ENCODE results near the gene MBOAT1. TPM values are rescaled to one million over a fixed set of nuclear protein-coding genes. Genes with fewer than 3 reads are reported as not detected.

The MBOAT1 gene
- polyA plus RNA-seq, 3 donors = 6.8 to 59.1 (median 8.1) TPM

GRCh38 chr6:20109526-20109925, 102.7 kb downstream of the MBOAT1 start:
- no peaks in the 10 kb centered on the region for H3K27me3 ChIP-seq (ENCODE audit: control insufficient read depth in 2 of 2, insufficient read depth in 2 of 2, low read length in 2 of 2)
- H3K27me3 Mint-ChIP-seq (ENCODE audit: low read depth in 3 of 3) = peaks cover 0 to 1% (median 0%) of the 10 kb centered on the region in 3 donors
- H4K20me1 ChIP-seq (ENCODE audit: insufficient read depth, low read length) = peaks cover 9% of the 10 kb centered on the region
- intact Hi-C loops (cut with micrococcal nuclease) = no loop called here
- H3K4me3 Mint-ChIP-seq = no peak overlapping the region
- 81% methylated on average over 3 of the region's 6 CpGs for WGBS (ENCODE audit: insufficient coverage)
- no peaks in the 10 kb centered on the region for H3K9me3 ChIP-seq (replicated peaks in 1 of 2; ENCODE audit: control insufficient read depth in 1 of 2, insufficient read depth in 1 of 2, low read length in 2 of 2)
- no peak overlapping the region for H3K27ac ChIP-seq (ENCODE audit: low read depth in 1 of 2, low read length in 2 of 2)
- peaks cover 74 to 87% of the 10 kb centered on the region in 2 donors for H3K36me3 Mint-ChIP-seq
- H3K4me1 ChIP-seq (ENCODE audit: control insufficient read depth in 1 of 2, insufficient read depth in 2 of 2, low read length in 2 of 2) = no peaks in the 10 kb centered on the region
- TF ChIP-seq CTCF (IDR thresholded peaks at IDR 0.05) = no peak
- DNase-seq = no peak
- no peak overlapping the region for H3K9ac ChIP-seq (ENCODE audit: insufficient read depth, low read length, poor library complexity, severe bottlenecking)
- peaks cover 80 to 92% of the 10 kb centered on the region in 2 donors for H3K36me3 ChIP-seq (replicated peaks in 1 of 2; ENCODE audit: control insufficient read depth in 1 of 2, insufficient read depth in 2 of 2, low read length in 2 of 2)
- H3K27ac Mint-ChIP-seq = peak overlapping the region in 2 of 7 donors; percentile 26 to 60
- H3K4me3 ChIP-seq (replicated peaks in 1 of 3; ENCODE audit: low read depth in 2 of 3, low read length in 3 of 3) = no peak overlapping the region
- no peaks in the 10 kb centered on the region for H3K4me1 Mint-ChIP-seq
- no peak overlapping the region for H2AFZ ChIP-seq (ENCODE audit: insufficient read depth, low read depth, low read length, poor library complexity, severe bottlenecking)
- no peaks in the 10 kb centered on the region for H3K79me2 ChIP-seq (ENCODE audit: insufficient read depth, low read length)
- peaks cover 0 to 2% (median 0%) of the 10 kb centered on the region in 7 donors for H3K9me3 Mint-ChIP-seq
- no peak overlapping the region for H3K4me2 ChIP-seq (replicated peaks; ENCODE audit: extremely low read depth, low read length, poor library complexity, severe bottlenecking)

GRCh38 chr6:20105838-20106237, 106.4 kb downstream of the MBOAT1 start:
- Histone ChIP-seq H3K36me3 (replicated peaks in 1 of 2; ENCODE audit: control insufficient read depth in 1 of 2, insufficient read depth in 2 of 2, low read length in 2 of 2) (peaks cover 81 to 93% of the 10 kb centered on the region in 2 donors), H4K20me1 (ENCODE audit: insufficient read depth, low read length) (peaks cover 6% of the 10 kb centered on the region), H3K4me1 (ENCODE audit: control insufficient read depth in 1 of 2, insufficient read depth in 2 of 2, low read length in 2 of 2) (no peaks in the 10 kb centered on the region), H3K79me2 (ENCODE audit: insufficient read depth, low read length) (no peaks in the 10 kb centered on the region), H3K4me2 (replicated peaks; ENCODE audit: extremely low read depth, low read length, poor library complexity, severe bottlenecking) (no peak overlapping the region), H3K9me3 (replicated peaks in 1 of 2; ENCODE audit: control insufficient read depth in 1 of 2, insufficient read depth in 1 of 2, low read length in 2 of 2) (no peaks in the 10 kb centered on the region), H3K27ac (ENCODE audit: low read depth in 1 of 2, low read length in 2 of 2) (no peak overlapping the region), H2AFZ (ENCODE audit: insufficient read depth, low read depth, low read length, poor library complexity, severe bottlenecking) (no peak overlapping the region), H3K27me3 (ENCODE audit: control insufficient read depth in 2 of 2, insufficient read depth in 2 of 2, low read length in 2 of 2) (no peaks in the 10 kb centered on the region), H3K4me3 (replicated peaks in 1 of 3; ENCODE audit: low read depth in 2 of 3, low read length in 3 of 3) (no peak overlapping the region), H3K9ac (ENCODE audit: insufficient read depth, low read length, poor library complexity, severe bottlenecking) (no peak overlapping the region)
- no peaks in the 10 kb centered on the region for H3K27me3 Mint-ChIP-seq (ENCODE audit: low read depth in 3 of 3)
- H3K4me3 Mint-ChIP-seq = no peak overlapping the region
- intact Hi-C loops (cut with micrococcal nuclease) = no loop called here
- H3K36me3 Mint-ChIP-seq = peaks cover 72 to 84% of the 10 kb centered on the region in 2 donors
- 84% methylated on average over 2 of the region's 4 CpGs for WGBS (ENCODE audit: insufficient coverage)
- DNase-seq = no peak
- H3K27ac Mint-ChIP-seq = no peak overlapping the region
- TF ChIP-seq CTCF (IDR thresholded peaks at IDR 0.05) = no peak
- peaks cover 0 to 2% (median 0%) of the 10 kb centered on the region in 7 donors for H3K9me3 Mint-ChIP-seq
- H3K4me1 Mint-ChIP-seq = no peaks in the 10 kb centered on the region
